Keratinocyte (primary cell): ENCODE data around the gene ZNRF4. TPM values are rescaled to one million over a fixed set of nuclear protein-coding genes. Genes with fewer than 3 reads are reported as not detected.

Experiments
- DNase-seq: peaks from one replicate; pipeline ENCODE4 v3.0.0-alpha.2; 2011; ENCODE audit warnings: low read depth, missing footprints, low spot score
- FAIRE-seq: peaks from 2 replicates; lab custom pipeline; 2011; peaks lifted over from hg19 to GRCh38; lab: Jason Lieb, UNC
- H2AFZ ChIP-seq: 2 replicates; pipeline ENCODE4 v1.6.0; 2012; ENCODE audit warnings: low read length, control low read depth, inconsistent platforms; ENCODE audit not compliant: control insufficient read depth
- H3K27ac ChIP-seq: 2 replicates; pipeline ENCODE4 v1.5.1; 2011; ENCODE audit warnings: low read length; ENCODE audit not compliant: control insufficient read depth, insufficient read depth
- H3K27me3 ChIP-seq: 3 replicates; pipeline ENCODE4 v1.6.0; 2011; ENCODE audit warnings: low read length; ENCODE audit not compliant: control insufficient read depth, insufficient read depth; ENCODE audit errors: extremely low read depth
- H3K36me3 ChIP-seq, 2 experiments: 2 replicates in 1 of 2; 3 replicates in 1 of 2; pipeline ENCODE4 v1.5.1; 2011; ENCODE audit warnings: low read length in 2 of 2, mild to moderate bottlenecking in 1 of 2; ENCODE audit not compliant: control insufficient read depth in 2 of 2, insufficient read depth in 2 of 2; ENCODE audit errors: extremely low read depth in 1 of 2
- H3K4me1 ChIP-seq: 3 replicates; pipeline ENCODE4 v1.5.1; 2011; ENCODE audit warnings: low read length; ENCODE audit not compliant: control insufficient read depth, insufficient read depth; ENCODE audit errors: extremely low read depth
- H3K4me2 ChIP-seq: 3 replicates; pipeline ENCODE4 v1.6.0; 2011; ENCODE audit warnings: low read depth, low read length; ENCODE audit not compliant: control insufficient read depth, insufficient read depth; ENCODE audit errors: extremely low read depth
- H3K4me3 ChIP-seq, 3 experiments: fragments of 200-600 bp in 1 of 3; sonication (generic) in 1 of 3; 2 replicates in 2 of 3; 3 replicates in 1 of 3; pipeline ENCODE4 v1.5.1; 2011 to 2016; ENCODE audit warnings: low read length in 3 of 3, mild to moderate bottlenecking in 3 of 3, control low read depth in 2 of 3, inconsistent platforms in 1 of 3, low read depth in 1 of 3, mixed read lengths in 1 of 3, mixed run types in 1 of 3, moderate library complexity in 1 of 3; ENCODE audit not compliant: control insufficient read depth in 2 of 3, insufficient read depth in 2 of 3; ENCODE audit errors: extremely low read depth in 1 of 3
- H3K79me2 ChIP-seq: 2 replicates; pipeline ENCODE4 v1.6.0; 2012; ENCODE audit warnings: low read length; ENCODE audit not compliant: control insufficient read depth, insufficient read depth
- H3K9ac ChIP-seq: 3 replicates; pipeline ENCODE4 v1.6.0; 2011; ENCODE audit warnings: low read length; ENCODE audit not compliant: control insufficient read depth, insufficient read depth; ENCODE audit errors: extremely low read depth
- H3K9me1 ChIP-seq: 3 replicates; pipeline ENCODE4 v1.6.0; 2011; ENCODE audit warnings: low read length; ENCODE audit not compliant: control insufficient read depth, insufficient read depth; ENCODE audit errors: extremely low read depth
- H3K9me3 ChIP-seq: 2 replicates; pipeline ENCODE4 v1.5.1; 2012; ENCODE audit warnings: low read depth, low read length; ENCODE audit not compliant: control insufficient read depth
- H4K20me1 ChIP-seq: 3 replicates; pipeline ENCODE4 v1.6.0; 2011; ENCODE audit warnings: low read length; ENCODE audit not compliant: control insufficient read depth, insufficient read depth; ENCODE audit errors: extremely low read depth
- CTCF ChIP-seq, 3 experiments: IDR thresholded peaks in 1 of 3; conservative IDR thresholded peaks in 1 of 3; optimal IDR thresholded peaks in 1 of 3; 2 replicates in 2 of 3; 3 replicates in 1 of 3; pipeline versions ENCODE3 to v1.5.1; 2011; ENCODE audit warnings: low read length in 3 of 3, mild to moderate bottlenecking in 3 of 3, moderate library complexity in 2 of 3, control low read depth in 1 of 3, inconsistent platforms in 1 of 3; ENCODE audit not compliant: insufficient read depth in 2 of 3; ENCODE audit errors: extremely low read depth in 1 of 3
- EZH2 ChIP-seq: IDR thresholded peaks from one replicate; pipeline ENCODE4 v1.6.1; 2012; ENCODE audit warnings: inconsistent platforms, mild to moderate bottlenecking, low read length, moderate library complexity
- dilution Hi-C: fragments of 300-500 bp; cut with MboI; formaldehyde crosslinking; loops from one replicate; pipeline ENCODE4 v1.7.0; 2020; ENCODE audit warnings: low sequenced_read_pairs; ENCODE audit not compliant: extremely low pct_ligation_motif_present
- polyA plus RNA-seq, 5 experiments: library from polyadenylated mRNA; depleted of rRNA in 3 of 5; stranded (reverse) in 3 of 5; stranded (forward) in 1 of 5; unstranded in 1 of 5; fragments of >200 nt; gene quantifications; 1 replicate in 1 of 5; 2 replicates in 3 of 5; 3 replicates in 1 of 5; pipeline versions ENCODE4 v1.2.1 to v1.2.3, GENCODE V29; 2011 to 2012; ENCODE audit warnings: missing spikeins in 2 of 5, low read depth in 1 of 5, low replicate concordance in 1 of 5

The ZNRF4 gene
- polyA plus RNA-seq, 1 donor (not counting 4 experiments of a cell fraction or from before 2014, with no cell fraction given) = not detected

- Histone ChIP-seq H3K4me1 (no peaks in the 10 kb centered on the region), H3K4me3 (no peak overlapping the region), H3K9me1 (no peaks in the 10 kb centered on the region), H3K9ac (no peak overlapping the region), H3K27ac (no peak overlapping the region), H2AFZ (no peak overlapping the region), H3K9me3 (peaks cover 3% of the 10 kb centered on the region), H3K79me2 (no peaks in the 10 kb centered on the region), H4K20me1 (no peaks in the 10 kb centered on the region), H3K36me3 (no peaks in the 10 kb centered on the region), H3K4me2 (no peak overlapping the region), H3K27me3 (peaks cover 17% of the 10 kb centered on the region)
- dilution Hi-C loops = no loop called here
- TF ChIP-seq CTCF (optimal IDR thresholded peaks at IDR 0.05 in 1 of 3, IDR thresholded peaks at IDR 0.05 in 1 of 3, conservative IDR thresholded peaks at IDR 0.05 in 1 of 3; ENCODE audit: extremely low read depth in 1 of 3, insufficient read depth in 2 of 3, low read length in 3 of 3) (no peak), EZH2 (no peak)
- no peak for FAIRE-seq
- no peak for DNase-seq
Observed at GRCh38 chr19:5454743-5455142, 474 bp upstream of the ZNRF4 start.

GRCh38 chr19:5456130-5456840 is 1.1 kb downstream of the ZNRF4 start:
- H3K27me3 ChIP-seq = peaks cover 6% of the 10 kb centered on the region
- H3K9me1 ChIP-seq = no peaks in the 10 kb centered on the region
- no peaks in the 10 kb centered on the region for H3K36me3 ChIP-seq
- FAIRE-seq (no peak), DNase-seq (no peak)
- dilution Hi-C loops = no loop called here
- no peak overlapping the region for H3K4me2 ChIP-seq
- no peak overlapping the region for H3K4me3 ChIP-seq
- H4K20me1 ChIP-seq = no peaks in the 10 kb centered on the region
- TF ChIP-seq EZH2 (no peak), CTCF (optimal IDR thresholded peaks at IDR 0.05 in 1 of 3, IDR thresholded peaks at IDR 0.05 in 1 of 3, conservative IDR thresholded peaks at IDR 0.05 in 1 of 3; ENCODE audit: extremely low read depth in 1 of 3, insufficient read depth in 2 of 3, low read length in 3 of 3) (no peak)
- H2AFZ ChIP-seq = no peak overlapping the region
- H3K9ac ChIP-seq = no peak overlapping the region
- H3K4me1 ChIP-seq = no peaks in the 10 kb centered on the region
- peaks cover 3% of the 10 kb centered on the region for H3K9me3 ChIP-seq
- H3K79me2 ChIP-seq = no peaks in the 10 kb centered on the region
- no peak overlapping the region for H3K27ac ChIP-seq
